ENCODE results near the gene NEDD4.

NEDD4 gene

GRCh38 chr15:55959744-55960447 is 33.5 kb downstream of the NEDD4 start:
- Histone ChIP-seq H3K36me3 (ENCODE audit: control insufficient read depth in 2 of 2, insufficient read depth in 1 of 2, low read length in 2 of 2) (no peaks in the 10 kb centered on the region; a peak in 1 of 3 replicates), H3K4me1 (ENCODE audit: control insufficient read depth, insufficient read depth, low read length) (no peaks in the 10 kb centered on the region), H3K27ac (ENCODE audit: extremely low read depth, low read depth, low read length) (no peak overlapping the region), H3K4me3 (ENCODE audit: low read depth, low read length) (no peak overlapping the region), H3K9me3 (ENCODE audit: control insufficient read depth, insufficient read depth, low read depth, low read length) (no peaks in the 10 kb centered on the region)
- ChIA-PET POLR2A (no interaction called here), CTCF (no interaction called here)
- TF ChIP-seq ZNF692 (tag by site-specific recombination; IDR thresholded peaks at IDR 0.05) (no peak), ZNF791 (tag by site-specific recombination; IDR thresholded peaks at IDR 0.05) (no peak), ZNF404 (tag by site-specific recombination; IDR thresholded peaks at IDR 0.05) (no peak), KLF1 (tag by site-specific recombination; IDR thresholded peaks at IDR 0.05) (peak; percentile 83), KLF17 (tag by site-specific recombination; IDR thresholded peaks at IDR 0.05) (0 out of 2 replicates have a peak, but pooled peaks have one; percentile 27)

GRCh38 chr15:55958349-55958748 is 35.1 kb downstream of the NEDD4 start:
- no peak for TF ChIP-seq ZNF830 (tag by site-specific recombination; IDR thresholded peaks at IDR 0.05; ENCODE audit: low read depth)
- no peak for TF ChIP-seq ELK4 (IDR thresholded peaks at IDR 0.05; ENCODE audit: borderline replicate concordance, low read depth, low read length)
- no peak for TF ChIP-seq HOXA7 (CRISPR knock-in tag; IDR thresholded peaks at IDR 0.05; ENCODE audit: borderline replicate concordance)
- TF ChIP-seq BCL11A (tag by site-specific recombination; IDR thresholded peaks at IDR 0.05; ENCODE audit: low read depth): no peak
- no peak for TF ChIP-seq KLF17 (tag by site-specific recombination; IDR thresholded peaks at IDR 0.05)
- TF ChIP-seq ZNF18 (tag by site-specific recombination; IDR thresholded peaks at IDR 0.05): no peak
- TF ChIP-seq ZNF521 (tag by site-specific recombination; IDR thresholded peaks at IDR 0.05): no peak
- no peak for TF ChIP-seq ZNF26 (tag by site-specific recombination; IDR thresholded peaks at IDR 0.05)
- TF ChIP-seq TCF7L2 (IDR thresholded peaks at IDR 0.05; ENCODE audit: borderline replicate concordance, low read depth, low read length): no peak
- TF ChIP-seq ZNF391 (tag by site-specific recombination; IDR thresholded peaks at IDR 0.05; ENCODE audit: borderline replicate concordance, low read depth): no peak
- TF ChIP-seq ZNF10 (tag by site-specific recombination; IDR thresholded peaks at IDR 0.05): no peak
- TF ChIP-seq ZNF239 (tag by site-specific recombination; IDR thresholded peaks at IDR 0.05): no peak
- CTCF ChIA-PET: no interaction called here
- Histone ChIP-seq H3K27ac (ENCODE audit: extremely low read depth, low read depth, low read length) (no peak overlapping the region), H3K4me1 (ENCODE audit: control insufficient read depth, insufficient read depth, low read length) (no peaks in the 10 kb centered on the region), H3K9me3 (ENCODE audit: control insufficient read depth, insufficient read depth, low read depth, low read length) (no peaks in the 10 kb centered on the region), H3K36me3 (ENCODE audit: control insufficient read depth in 2 of 2, insufficient read depth in 1 of 2, low read length in 2 of 2) (no peaks in the 10 kb centered on the region; a peak in 1 of 3 replicates), H3K4me3 (ENCODE audit: low read depth, low read length) (no peak overlapping the region)
- POLR2A ChIA-PET: no interaction called here
